ENCODE data around the gene NOVA1.

NOVA1 gene

DNA sequence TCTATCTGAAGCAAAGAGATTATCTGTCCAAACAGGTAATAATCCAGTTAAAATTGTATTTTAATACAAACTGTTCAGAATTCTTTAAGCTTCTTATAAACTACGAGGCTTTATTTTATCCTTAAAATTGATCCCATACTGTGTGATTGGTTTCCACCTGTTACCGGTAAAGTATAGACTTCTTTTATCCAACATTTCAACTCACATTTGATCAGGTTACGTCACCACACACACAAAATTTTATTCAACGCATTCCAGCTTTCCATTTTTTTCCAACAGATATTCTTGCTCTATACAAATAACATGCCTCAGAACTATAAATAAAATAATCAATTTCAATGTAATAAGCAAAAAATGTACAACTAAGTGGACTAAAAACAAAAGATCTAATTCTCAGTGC, 4.5 kb downstream of the NOVA1 start:
- no peak for DNase-seq (ENCODE audit: low read depth)

DNA sequence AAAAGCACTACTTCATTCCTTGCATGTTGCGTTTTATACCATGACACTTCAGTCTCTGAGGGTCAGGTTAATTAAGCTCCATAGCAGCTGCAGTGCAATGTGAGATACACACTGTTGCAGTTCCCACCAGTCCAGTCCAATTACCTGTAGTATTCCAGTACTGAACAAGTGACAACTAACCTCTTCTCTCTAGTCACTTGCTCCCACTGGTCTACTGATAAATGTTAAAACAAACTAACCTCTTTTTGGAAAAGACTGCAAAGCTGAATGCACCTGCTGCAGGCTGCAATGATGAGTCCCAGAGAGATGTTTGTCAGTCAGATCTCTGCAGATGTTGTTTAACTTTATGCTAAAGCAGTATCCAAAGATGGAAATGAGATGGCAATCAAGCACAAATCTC, 7.9 kb downstream of the NOVA1 start:
- no peak for DNase-seq (ENCODE audit: low read depth)

DNA sequence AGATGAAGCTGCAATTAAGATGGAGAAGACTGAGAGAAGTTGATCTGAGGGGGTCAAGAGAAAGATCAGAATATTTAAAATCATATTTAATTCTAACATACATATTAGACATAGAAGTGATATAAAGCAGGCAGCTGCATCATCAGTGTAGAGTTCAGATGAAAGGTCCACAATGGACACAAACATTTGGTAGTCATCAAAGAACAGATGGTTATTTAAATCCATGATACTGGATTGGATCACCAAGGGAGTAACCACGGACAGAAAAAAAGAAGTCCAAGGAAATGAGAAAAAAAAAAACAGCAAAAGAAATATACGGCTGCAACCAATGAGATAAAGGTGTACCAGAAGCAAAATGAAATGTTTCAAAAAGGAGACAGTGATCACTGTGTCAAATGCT, 20.1 kb downstream of the NOVA1 start:
- DNase-seq (ENCODE audit: low read depth) = no peak

DNA sequence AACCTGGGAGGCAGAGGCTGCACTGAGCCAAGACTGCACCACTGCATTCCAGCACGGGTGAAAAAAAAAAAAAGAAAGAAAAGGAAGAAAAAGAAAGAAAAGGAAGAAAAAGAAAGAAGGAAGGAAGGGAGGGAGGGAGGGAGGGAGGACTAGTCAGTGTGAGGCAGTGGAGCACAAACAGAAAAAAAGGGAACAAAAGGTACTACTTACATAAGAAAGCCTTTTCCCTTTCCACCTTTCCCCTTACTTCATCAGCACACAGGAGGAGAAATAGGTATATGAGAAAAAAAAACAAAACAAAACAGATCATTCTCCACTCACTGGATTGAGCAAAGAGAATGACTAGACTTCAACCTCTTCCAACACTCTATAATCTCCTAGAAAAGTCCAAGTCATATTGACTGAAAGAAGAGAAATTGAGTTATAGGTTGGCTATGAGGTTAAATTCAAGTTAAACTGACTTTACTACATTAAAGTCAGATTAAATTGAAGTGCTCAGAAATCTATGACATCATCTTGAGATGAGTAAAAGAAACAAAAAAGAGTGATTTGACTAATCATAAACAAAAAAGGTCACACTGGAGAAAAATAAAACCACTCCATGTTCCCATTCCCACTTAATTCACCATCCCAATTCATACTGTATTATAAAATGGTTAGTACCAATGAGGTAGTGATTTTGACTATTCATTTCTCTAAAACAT, 43.6 kb downstream of the NOVA1 start:
- DNase-seq (ENCODE audit: low read depth) = no peak

DNA sequence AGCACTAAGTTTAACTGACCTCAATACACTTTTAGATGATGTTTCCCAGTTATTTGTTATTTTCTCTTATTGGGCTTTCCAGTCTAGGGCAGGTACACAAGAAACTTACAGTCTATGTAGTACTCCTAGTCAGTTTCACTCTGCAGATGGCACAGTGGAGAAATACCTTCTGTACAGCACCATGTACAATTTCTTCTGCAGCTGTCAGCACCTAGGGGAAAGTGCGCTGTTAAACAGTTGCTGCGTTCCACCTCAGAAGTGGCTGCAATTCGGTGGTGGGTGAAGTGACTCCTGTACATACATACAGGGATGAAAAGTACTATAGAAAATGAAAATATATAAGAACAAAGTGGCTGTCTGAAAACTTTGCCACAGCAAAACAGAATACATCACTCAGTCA, 48.3 kb downstream of the NOVA1 start:
- no peak for DNase-seq (ENCODE audit: low read depth)

DNA sequence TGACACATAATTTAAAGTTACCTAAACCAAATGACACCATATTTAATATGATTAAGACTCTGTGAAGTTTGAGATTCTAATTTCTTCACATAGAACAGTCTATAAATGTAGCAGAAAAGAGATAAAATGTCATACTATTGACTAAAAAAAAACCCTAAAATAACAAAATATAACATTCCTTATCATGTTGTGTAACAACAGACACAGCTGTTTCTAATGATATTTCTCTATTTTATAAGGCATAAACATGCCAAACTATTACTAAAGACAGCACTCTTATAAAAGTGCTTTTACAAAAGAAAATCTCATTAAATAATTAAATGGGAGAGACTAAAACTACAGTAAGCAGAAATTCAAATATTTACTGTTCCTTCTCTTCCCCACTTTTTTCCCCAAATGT, 49.4 kb downstream of the NOVA1 start:
- no peak for DNase-seq (ENCODE audit: low read depth)

DNA sequence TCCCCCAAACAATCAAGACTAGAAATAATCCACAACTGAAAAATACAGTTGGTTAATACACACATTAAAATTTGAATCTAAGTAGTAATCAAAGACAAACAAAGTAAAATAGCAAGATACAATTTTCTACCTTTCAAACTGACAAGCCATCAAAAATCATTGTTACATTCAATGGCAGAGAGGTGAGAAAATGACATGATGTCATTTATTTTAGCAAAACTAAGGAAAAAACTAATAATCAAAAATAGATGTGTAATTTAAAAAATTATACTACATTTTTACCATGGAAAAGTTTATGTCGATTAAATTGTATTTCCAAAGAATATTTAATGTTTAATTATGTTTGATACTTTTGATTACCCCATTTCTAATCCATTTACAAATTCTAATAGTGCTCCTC, 59.7 kb downstream of the NOVA1 start:
- DNase-seq (ENCODE audit: low read depth) = no peak

DNA sequence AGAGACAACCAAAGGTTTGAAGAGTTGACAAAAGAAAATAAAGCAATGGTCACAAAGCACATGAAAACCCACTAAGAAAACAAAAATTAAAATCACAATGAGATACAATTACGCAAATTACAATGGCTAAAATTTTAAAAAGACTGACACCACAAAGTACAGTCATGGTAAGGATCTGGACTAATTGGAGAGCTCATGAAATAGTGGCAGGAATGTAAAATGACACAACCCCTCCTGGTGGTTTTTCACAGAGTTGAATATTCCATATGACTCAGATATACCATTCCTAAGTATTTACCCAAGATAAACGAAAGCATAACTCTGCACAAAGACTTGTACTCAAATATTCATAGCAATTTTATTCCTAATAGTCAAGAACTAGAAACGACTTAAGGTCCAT, 65.9 kb downstream of the NOVA1 start:
- no peak for DNase-seq (ENCODE audit: low read depth)

DNA sequence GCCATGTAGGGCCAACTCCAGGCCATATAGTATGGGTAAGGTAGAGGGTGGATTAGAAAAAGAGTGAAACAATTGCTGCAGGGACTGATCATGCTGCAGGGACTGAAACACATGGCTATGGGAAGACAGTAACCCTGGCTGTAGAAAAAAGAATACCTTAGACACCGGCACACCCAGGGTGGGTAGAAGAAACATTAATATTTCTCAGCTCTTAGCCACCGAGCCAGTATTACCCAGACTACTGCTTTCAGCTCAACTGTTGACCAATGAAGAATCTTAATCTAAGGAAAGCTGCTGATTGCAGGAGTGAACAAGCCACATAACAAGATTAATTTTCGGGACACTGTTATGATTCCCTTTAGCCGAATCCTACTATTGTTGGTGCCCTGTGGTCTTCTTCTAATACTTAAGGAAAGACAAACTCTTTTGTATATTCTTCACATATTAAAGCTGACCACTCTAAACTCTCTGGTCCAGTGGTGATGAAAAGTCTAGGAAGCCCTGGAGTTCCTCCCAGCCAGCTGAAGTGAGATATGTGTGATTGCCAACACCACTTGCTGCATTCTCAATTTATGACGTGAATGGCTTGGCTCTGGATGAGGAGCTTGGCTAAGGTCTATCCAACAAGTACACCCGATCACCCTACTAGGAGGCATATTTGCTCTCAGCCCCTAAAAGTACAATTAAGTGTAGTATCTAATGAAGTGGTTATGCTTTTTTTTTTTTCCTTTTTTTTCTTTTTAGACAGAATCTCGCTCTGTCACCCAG, 69.2 kb downstream of the NOVA1 start:
- no peak for DNase-seq (ENCODE audit: low read depth)

DNA sequence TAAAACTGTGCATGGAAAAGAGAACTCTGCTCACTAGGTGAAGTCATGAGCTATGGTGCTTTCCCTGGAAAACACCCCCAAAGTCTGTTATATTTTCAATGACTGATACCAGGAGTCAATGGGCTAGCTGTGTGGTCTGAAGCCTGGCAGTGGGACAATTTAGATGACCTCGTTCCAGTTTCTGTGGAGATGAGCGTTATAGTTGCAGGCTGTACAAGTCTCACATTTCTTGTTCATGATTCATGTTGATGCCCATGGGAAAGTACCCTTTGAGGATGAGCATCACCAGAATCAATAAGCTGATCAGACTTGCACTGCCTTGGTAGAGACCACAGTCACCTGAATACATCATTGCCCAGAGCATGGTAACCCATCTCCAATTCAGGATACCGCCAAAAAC, 70.7 kb downstream of the NOVA1 start:
- DNase-seq (ENCODE audit: low read depth) = no peak

DNA sequence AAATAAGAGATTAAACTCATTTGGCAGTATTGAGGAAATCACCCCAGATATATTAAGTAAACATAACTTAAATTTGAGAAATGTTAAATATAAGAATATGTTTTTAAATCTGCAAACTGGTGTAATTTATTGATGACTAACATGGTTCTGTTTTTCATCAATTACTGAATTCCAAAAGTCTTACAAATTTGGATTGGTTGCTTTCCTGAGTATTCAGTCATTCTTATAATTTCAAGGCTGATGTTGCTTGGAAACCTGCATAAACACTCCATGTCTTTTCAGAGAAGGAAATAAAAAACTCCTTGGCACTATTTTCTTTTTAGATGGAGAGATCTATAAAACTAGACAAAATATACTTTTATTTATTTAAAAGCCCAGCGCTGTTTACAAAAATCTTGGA, 71.7 kb downstream of the NOVA1 start:
- no peak for DNase-seq (ENCODE audit: low read depth)

DNA sequence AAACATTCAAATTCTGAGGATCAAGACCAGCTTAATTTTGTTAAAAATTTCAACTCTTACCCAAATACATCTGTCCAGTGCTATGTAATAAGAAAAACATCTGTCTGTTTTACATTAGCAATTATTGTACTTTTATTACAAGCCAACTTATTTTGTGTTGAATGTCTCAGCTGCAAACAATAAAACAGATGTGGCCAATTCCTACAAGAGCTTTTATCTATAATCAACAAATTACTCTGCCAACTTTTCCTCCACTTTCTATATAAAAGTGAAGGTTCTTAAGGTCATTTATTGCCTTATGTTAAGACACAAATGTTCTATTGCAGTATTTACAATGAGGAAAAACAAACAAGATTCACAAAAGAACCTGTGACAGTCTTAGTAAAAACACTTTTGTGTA, 72.7 kb downstream of the NOVA1 start:
- DNase-seq (ENCODE audit: low read depth) = no peak

DNA sequence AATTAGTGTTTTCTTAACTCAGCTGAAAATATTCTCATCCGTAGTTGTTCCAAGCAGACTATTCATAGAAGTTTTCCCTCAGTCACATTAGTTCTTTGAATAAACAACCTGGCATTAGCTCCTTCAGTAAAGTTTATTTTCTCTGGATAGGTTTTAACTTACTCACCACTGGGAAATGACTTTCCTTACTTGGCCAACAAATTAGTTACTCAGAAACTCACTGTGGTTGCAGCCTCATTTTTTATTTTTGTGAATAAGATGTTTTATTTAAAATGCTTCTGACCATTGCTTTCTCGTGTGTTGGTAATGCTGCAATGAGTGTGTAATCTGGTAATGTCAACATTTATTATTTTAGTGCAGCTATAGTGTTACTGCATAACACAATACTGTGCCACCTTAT, 74.9 kb downstream of the NOVA1 start:
- no peak for DNase-seq (ENCODE audit: low read depth)

DNA sequence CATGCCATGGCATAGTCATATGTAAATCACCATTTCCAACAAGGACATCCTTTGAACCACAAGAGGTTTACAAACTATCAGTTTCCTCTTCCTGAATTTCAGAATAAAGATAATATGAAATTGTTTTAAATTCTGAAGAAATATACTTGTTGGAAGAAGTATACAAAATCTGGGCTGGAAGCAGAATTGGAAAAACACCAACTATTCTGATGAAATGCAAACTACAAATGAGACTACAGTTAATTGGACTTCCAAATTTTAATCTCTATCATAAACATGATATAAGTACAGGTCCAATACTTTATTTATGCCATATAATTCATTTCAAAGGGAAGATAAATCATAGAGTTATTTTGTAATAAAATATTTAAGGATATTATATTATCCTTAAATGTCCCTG, 80.1 kb downstream of the NOVA1 start:
- DNase-seq (ENCODE audit: low read depth) = no peak

DNA sequence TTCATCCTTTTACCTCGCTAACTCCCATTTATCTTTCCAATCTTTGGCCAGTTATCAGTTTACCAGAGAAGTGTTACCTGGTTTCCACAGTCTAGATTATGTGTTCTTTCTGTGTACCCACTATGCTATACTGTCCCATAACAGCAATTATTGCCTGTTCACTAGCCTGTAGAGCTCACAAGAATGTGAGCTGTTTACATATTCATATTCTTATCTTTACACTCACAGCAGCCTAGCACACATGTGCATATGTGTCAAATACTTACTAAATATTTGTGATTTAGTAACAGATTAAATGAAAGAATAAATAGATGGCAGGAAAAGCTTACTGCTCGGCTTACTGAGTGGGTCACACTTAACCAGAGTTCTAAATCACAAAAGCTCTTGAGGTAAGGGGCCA, 97.8 kb downstream of the NOVA1 start:
- no peak for DNase-seq (ENCODE audit: low read depth)

DNA sequence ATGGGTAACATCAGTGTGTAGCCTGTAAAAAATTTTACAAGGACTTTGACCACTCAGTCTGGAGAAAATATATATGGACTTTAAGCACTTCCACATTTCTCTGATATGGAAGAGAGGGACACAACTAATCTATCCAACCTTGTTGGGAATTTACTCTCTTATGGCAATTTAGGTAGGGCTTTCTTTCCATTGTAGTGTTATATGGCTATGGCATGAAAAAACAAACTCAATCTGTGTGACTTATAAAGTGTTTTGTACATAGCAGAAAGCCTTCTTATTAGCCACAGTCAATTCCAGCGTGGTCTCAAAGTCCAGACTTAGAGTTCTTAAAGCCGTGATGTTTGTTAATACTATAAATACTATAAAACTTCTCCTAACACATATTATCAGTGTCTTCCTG, 98.3 kb downstream of the NOVA1 start:
- DNase-seq (ENCODE audit: low read depth) = no peak

DNA sequence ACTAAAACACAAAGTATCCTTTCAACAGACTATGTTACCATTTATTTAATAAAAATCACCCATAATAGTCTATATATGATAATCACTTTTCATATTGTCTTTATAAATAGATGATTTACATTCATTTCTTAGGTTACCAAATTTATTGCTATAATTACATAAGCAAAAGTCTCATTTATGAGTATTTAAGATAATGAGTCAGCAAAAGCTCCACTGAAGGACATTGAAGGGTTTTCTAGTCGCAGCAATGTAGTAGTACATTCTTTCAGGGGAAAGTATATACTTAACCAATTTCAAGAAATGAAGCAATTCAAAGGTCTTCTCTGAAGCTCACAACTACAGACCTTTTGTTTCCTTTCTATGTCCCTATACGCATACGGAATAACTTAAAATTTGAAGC, 110.9 kb downstream of the NOVA1 start:
- no peak for DNase-seq (ENCODE audit: low read depth)

DNA sequence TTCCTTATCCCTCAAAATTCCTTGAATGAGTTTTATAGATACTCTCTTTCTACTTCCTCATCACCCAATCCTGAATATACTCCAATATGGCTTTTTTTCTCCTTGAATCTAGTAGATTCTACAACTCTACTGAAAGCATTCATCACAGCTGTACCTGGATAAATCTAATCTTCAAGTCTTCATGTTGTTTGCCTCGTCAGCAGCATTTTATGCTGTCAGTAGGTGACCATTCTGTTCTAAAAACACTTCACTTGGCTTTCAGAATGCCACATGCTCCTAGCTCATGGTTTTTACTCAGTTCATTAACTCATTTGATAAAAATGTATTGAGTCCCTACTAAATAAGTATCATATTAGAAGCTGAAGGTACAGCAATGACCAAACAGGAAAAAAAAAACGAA, 113.3 kb downstream of the NOVA1 start:
- DNase-seq (ENCODE audit: low read depth) = no peak

DNA sequence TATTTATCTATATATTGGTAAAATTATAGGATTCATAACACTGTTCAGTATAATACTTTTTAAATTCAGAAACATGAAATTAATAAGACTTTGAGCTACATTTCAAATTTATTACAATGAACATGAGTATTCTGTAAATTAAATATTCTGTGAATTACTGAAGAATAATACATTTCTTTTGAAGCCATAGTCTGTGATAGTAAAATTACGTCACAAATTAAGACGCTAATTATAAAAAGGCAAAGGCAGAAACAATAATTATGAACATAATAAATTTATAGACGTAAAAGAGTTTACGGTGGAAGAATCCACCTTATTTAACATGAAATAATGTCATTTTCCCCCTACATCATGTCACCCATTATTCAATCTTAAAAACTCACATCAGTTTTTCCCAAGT, 118.9 kb downstream of the NOVA1 start:
- no peak for DNase-seq (ENCODE audit: low read depth)

DNA sequence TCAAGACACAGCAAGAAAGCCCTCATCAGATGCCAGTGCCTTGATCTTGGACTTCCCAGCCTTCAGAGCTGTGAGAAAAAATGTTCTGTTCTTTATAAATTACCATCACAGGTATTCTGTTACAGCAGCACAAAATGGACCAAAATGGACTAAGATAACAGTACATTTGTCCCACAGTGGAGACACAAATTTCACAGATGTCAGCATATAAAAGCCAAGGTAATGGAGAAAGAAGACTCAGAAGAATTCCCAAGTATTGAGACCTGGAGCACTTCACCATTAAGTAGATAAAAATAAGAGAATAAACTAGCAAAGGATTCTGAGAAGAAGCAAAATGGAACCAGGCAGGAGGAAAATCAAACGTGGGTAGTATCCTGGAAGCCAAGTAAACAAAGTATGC, 131.0 kb downstream of the NOVA1 start:
- no peak for DNase-seq (ENCODE audit: low read depth)

DNA sequence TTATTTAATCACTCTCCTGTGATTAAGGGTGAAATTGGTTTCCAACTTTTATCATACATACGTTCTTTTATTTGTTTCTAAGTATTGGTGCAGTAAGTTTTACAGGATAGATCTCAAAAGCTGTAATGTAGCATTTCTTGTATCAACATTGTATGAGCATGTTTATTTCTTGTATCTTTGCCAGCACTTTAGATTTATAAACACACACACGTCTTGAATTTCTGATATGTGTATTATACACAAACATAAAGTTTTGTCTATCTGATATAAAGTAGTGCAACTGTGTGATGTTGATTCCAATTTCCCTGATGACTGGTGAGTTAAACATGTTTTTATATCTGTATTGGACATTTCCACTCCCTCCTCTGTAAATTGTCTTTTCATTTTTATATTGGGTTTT, 134.7 kb downstream of the NOVA1 start:
- no peak for DNase-seq (ENCODE audit: low read depth)

DNA sequence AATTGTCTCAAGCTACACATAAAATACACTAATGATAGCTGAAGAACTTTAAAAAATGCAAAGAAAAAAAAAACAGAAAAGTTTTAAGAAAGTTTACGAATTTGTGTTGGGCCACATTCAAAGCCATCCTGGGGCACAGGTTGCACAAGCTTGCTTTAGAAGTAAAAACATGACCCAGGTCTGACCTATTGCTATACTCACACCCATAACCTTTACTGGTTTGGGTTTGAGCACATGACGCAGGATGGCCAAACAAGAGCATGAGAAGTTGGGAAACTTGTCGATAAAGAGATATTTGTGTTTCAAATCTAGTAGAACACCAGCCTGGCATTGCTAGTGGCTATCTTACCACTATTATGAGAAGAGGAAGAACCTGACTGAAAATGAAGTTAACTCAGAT, 143.7 kb downstream of the NOVA1 start:
- no peak for DNase-seq (ENCODE audit: low read depth)

DNA sequence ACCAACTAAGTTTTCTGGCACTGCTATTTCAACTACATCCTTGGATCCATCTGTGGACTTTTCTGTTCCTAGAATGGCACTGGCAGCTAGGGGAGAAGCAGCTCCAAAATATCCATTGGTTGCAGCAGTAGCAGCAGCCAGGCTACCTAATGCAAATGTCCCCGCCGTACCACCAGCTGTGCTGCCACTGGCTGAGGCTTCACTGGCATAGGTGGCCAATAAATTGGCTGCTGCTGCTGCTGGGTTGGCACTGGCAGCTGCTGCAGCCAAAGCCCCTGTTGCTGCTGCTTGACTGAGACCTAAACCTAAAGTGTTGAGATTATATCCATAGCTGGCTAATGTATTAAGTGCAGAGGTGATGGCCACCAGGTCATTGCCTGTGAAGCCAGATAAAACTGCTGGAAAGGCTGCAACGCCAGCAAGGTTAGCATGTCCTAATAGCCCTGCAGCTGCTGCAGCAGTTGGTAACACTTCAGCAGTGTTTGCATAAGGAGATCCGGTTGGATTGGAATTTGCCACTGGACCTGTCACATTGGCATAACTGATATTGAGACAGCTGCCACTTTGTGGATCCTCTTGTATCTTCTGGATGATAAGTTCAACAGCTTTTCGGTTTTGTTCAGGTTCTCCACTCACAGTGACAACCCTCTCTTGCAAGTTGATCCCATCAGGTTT, 149.5 kb downstream of the NOVA1 start:
- no peak for DNase-seq (ENCODE audit: low read depth)

Data from T follicular helper cell (primary cell).